Glomerular endothelial cell (primary cell): Measurements from ENCODE around the gene ANKRD55. TPM values are rescaled to one million over a fixed set of nuclear protein-coding genes. Genes with fewer than 3 reads are reported as not detected.
"Not testable (repeated sequence)": the region's sequence is repeated elsewhere in the genome, so short reads cannot be mapped to it uniquely, and the experiment has no call there.

Experiments used
- DNase-seq: peaks from one replicate; pipeline ENCODE4 v3.0.0-alpha.2; 2011; ENCODE audit warnings: low read depth, low spot score; ENCODE audit errors: extremely low read depth
- total RNA-seq: library from RNA; depleted of rRNA; stranded (reverse); fragments of >200 nt; gene quantifications from 2 replicates; pipeline ENCODE4 v1.2.3, GENCODE V29; 2015

ANKRD55 gene
- total RNA-seq, 1 donor from 2014 or later: 0.47 TPM

DNA sequence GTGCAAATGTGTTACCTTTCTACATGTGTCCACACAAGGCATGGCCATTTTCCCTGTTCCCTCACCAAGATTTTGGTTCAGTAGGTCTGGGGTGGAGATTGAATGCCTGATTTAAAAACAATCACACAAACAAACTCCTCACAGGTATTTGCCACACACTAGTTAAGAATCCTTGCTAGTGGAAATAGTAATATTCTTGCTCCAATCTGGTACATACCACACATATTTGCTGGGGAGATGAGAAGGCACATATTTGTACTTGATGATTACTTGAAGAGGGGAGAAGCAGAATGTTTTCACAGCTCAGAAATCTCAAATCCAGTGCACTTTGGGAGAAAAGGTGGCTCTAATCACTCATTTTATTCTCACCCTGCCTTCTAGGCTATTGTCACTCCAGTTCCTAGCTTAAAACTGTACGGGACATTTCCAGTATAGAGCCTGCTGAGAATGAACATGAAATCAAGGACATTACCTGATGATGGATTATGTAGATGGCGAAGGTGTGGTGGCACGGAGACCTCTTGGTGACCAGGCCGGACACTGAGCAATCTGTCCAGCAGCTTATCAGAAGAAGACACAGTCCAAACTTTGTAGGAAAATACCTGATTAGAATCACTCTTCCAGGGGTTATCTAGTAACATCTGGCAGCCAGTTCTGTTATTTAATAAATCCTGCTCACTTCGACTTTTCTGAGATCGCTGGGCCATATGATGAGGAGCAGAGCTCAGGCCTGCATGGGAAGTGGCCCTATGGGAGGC is 122.3 kb downstream of the ANKRD55 start:
- DNase-seq: no peak

DNA sequence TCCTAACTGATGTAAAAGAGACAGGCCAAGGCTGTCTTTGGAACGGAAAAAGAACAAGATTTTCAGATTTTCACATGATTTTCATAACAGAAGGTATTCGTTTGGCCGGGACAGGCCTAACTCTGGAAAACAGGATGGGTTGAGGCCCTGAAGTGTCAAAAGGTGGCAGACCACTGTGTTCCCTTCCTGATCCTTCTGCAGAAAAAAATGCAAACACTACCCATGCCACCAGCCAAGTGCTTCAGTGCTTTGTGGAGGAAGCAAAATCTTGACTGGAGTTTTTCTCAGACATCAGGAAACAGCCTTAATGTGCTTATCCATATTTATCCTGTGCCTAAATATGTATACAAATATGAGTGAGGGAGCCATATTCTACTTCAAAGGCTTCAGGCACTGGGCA is 124.9 kb downstream of the ANKRD55 start:
- no peak for DNase-seq

DNA sequence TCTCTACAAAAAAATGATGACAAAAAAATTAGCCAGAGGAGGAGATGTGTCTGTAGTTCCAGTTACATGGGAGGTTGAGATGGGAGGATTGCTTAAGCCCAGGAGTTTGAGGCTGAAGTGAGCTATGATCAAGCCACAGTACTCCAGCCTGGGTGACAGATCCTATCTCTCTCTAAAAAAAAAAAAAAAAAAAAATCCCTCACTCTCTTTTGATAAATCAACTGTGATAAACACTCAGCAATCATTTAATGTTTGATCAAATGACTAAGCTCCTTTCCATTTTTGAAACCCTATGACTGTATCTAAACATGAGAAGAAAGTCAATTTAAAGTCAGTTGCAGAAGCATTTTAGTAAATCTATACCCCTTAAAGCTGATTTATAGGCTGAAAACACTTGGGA is 126.3 kb downstream of the ANKRD55 start:
- no peak for DNase-seq

DNA sequence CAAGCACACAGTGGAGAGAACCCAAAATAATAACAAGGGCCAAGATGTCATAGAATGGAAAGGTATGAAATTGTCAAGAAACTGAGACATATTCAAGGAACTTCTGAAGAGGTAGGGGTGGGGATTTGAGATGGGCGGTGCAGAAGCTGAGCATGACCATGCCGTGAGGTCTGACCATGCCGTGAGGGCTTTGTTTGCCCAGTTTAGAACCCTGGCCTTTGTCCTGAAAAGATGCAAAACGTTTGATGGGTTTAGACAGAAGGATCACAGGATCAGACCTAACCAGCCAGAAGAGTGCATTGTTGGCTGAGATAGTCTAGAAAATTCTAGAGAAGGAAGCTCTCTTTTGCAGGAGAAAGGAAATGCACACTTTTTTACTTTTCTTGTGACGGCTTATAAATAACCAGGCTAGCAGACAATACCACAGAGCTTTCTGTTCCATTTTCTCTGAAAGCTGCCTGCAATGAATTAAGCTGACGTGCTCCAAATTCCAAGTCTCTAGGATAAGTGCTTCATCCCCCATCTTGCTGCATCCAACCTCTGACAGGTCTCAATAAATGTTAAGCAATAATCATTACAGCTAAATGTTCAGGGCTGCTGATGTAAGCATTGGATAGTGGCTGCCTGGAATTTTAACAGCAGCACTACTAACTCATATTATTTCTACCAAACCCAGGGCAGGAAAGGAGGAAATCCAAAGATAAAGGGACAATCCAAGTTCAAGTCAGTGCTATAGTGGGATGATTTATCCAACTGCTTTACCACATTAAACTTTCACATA is 127.4 kb downstream of the ANKRD55 start:
- DNase-seq: no peak

DNA sequence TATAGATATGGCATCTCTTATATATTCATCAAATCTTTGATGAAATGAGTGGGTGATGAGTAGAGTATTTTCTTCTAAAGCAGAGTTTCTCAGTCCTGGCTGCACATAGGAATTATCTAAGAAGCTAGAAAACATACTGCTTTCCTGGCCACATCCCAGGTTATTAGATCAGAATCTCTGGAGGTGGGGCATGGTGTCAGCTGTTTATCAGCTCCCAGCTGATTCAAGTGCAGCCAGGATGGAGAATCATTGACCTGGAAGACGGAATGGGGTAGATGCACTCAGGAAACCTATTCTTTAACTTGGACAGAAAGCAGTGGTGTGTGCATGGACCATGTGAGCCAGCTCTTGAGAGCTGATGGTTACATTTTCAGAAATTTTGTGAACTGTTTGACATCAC is 130.2 kb downstream of the ANKRD55 start:
- no peak for DNase-seq

DNA sequence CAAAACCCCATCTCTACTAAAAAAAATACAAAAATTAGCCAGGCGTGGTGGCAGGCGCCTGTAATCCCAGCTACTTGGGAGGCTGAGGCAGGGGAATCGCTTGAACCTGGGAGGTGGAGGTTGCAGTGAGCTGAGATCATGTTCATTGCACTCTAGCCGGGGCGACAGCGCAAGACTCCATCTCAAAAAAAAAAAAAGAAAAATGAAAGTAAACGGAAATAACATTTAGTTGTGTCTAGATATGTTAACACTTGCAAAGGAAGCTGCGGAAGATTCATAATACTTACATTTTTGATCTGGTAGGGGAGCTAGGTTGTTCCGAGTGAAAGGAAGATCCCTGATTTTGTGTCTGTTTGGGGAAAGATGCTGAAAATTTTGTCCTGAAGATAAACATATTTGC is 130.9 kb downstream of the ANKRD55 start:
- DNase-seq: not testable (repeated sequence)

DNA sequence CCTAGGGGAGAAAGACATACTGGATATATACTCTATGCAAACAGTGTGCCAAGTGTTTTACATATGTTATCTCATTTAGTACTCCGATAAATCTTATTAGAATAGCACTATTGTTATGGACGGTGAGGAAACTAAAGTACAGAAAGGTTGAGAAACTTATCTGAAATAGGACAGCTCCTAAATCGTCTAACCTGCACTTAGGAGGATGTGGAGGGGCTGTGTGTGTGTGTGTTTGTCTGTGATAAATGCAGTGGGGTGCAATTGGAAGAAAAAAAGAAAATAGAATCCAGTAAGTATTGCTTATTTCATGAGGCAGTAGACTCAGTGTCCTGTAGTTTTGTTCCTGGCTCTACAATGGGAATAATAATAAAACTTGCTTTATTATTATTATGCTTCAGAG is 131.9 kb downstream of the ANKRD55 start:
- no peak for DNase-seq

DNA sequence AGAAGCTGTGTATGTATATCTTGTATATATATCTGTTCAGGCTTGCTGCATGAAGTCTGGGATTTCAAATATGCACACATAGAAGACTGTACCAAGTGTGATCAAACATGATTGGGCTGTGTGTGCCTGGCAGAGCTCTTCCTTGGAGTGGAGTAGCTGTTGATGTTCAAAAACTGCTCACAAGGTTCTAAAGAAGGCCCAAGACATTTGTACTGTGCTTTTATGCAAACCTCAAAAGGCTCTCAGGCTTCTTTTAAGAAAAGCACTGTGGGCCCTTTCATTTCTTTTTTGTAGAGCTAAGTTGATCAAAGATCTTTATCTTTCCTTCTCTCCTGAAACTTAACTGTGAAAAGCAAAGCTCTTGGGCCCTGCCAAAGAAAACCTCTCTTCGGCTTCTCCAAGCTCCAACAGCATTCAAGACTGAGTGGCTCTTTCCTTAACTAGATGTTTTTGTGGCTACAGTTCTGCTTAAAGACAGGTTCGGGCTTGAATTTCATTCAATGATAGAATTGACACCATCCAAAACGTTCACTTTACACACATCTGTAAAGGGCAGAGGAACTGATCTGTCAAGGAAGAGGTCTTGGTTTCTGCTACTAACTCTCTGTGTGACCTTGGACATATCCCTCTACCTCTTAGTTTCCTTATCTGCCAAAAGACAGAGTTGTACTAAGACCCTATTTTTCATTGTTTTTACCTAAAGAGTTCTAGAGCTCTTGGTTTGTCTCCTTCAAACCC is 132.5 kb downstream of the ANKRD55 start:
- DNase-seq: no peak

DNA sequence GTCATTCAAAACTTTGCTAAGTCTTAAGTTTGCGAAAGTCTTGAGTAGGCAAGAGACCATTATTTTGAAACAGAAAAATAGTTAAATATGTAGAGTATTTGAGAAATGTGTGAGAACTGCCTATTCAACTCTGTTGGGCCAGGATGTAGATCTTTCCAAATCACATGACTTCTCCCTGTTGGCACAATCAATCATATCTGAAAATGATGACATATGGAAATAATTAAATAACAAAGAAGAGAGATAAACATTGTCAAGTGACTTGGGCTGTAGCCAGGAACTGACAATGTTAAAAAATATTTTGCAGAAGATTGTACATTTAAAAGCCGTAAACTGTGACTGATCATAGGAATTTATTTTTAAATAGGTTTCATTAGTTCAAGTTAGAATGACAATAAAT is 133.8 kb downstream of the ANKRD55 start:
- no peak for DNase-seq

DNA sequence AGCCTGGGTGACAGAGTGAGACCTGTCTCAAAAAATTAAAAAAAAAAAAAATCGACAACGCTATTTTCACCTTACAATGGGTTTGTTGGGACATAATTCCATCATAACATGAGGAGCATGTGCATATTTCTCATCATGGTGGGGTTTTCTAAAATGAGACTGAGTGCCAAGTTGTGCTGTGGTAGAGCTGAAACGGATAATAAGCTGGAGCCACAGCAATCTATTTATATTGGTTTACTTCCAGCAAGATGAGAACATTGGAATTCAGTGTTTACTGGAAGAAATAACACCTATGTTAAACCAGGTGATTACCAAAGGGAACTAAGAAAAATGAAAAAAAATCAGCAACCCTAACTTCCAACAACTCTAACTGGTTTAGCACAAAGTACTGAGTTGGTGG is 136.1 kb downstream of the ANKRD55 start:
- DNase-seq: no peak

DNA sequence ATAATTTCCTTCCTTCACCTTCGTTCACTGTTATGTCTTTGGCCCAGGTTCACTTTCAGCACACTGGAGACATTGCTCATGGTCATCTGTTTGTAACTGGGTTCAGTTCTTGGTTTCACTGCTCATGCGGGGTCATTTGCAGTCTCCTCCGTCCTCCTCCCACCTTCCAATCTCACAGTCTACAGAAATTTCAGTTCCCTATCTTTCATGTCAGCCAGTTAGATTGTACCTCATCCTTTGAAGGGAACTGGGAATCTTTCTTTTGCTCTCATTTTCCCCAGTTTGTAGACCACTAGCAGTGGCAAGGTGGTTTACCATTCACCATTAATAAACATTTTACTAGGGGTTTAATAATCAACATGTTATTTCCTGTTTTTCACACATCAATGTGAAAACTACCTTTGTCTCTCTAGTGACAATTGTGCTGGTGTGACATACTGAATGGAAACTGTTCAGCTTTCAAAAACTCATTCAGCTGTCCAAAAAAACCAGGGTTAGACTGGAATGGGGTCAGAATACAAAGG is 137.5 kb downstream of the ANKRD55 start:
- DNase-seq: no peak

DNA sequence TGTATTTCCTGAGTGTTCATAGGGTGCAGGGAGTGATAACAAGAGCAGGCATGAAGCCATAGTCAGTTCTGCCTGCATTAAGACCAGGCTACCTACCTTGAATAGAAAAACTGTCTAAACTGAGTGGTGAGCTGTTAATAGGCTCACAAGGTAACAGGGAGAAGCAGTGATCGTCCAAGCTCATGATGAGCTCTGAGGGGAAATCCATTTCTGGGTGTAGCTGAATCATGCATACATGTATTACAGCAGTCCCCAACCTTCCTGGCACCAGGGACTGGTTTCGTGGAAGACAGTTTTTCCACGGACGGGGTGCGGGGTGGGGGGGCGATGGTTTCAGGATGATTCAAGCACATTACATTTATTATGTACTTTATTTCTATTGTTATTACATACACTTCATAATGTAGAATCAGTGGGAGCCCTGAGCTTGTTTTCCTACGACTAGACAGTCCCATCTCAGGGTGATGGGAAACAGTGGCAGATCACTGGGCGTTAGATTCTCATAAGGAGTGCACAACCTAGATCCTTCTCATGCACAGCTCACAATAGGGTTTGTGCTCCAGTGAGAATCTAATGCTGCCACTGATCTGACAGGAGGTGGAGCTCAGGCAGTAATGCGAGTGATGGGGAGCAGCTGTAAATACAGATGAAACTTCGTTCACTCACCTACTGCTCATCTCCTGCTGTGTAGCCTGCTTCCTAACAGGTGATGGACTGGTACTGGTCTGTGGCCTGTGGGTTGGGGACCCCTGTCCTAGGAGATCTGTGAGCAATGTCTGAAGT is 138.4 kb downstream of the ANKRD55 start:
- DNase-seq: no peak

DNA sequence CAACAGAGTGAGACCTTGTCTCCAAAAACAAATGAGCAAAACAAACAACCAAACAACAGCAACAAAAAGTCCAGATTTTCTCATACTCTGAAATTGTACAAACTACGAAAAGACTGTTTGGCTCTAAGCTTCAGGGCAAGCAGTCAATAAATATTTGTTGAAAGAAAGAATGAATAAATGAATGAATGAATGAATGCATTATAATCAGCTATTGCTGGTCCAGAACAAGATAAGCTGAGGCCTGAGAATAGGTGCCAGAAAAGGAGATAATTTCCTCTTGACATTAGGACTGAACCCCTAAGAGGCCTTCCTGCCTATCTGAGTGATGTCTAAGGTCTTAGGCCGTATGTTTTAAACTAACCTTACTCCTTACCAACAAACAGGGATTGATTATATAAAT is 139.2 kb downstream of the ANKRD55 start:
- no peak for DNase-seq

DNA sequence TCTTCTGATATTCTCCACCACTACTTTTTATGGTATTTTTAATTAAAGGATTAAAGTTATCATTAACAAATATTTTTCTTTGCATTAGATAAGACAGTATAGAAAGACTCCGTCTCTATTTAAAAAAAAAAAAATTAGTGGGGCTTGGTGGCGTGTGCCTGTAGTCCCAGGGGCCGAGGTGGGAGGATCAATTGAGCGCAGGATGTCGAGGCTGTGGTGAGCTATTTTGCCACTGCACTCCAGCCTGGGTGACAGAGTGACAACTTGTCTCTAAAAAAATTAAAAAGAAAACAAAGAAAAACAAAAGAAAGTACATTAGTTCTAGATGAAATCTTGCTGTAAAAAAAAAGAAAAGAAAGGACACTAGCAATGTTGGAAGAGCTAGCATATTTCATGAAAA is 141.0 kb downstream of the ANKRD55 start:
- no peak for DNase-seq

DNA sequence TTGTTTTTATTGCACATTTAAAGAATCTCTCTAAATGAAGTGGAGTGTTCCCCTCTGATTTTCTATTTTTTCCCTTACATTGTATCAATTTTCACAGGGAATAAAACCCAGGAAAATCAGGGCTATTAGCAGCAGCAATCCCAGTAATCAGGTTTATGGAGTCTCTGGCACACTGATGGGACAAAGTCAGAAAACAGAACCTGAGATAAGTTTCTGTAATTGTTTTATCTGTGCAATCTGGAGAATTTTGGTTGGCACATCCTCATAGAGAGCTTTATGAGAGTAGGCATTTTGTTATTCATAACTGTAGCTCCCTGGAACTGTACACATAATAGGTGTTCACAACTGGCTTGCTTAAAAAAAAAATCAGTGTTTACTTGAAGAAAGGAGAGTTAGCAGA is 141.5 kb downstream of the ANKRD55 start:
- DNase-seq: no peak

DNA sequence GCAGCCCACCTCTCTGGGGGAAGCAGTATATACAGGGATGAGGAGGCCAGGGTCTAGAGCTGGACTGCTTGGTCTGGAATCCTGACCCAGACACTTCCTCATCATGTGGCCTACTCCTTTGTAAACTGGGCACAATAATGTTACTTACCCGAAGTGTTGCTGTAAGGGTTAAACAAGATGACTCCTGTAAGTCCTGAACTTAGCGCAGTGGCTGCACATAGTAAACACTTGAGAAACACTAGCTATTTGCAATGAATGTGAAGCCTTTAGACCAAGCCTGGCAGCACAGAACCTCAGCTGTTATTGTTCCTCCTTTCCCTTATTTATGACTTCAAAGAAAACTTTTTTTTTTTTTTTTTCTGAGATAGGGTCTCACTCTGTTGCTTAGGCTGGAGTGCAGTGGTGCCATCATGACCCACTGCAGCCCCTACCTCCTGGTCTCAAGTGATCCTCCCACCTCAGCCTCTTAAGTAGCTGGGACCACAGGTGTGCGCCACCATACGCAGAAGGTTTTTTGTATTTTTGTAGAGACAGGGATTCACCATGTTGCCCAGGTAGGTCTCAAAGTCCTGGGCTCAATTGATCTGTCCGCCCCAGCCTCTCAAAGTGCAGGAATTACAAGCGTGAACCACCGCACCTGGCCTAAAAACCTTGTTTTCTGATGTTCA is 142.2 kb downstream of the ANKRD55 start:
- no peak for DNase-seq

DNA sequence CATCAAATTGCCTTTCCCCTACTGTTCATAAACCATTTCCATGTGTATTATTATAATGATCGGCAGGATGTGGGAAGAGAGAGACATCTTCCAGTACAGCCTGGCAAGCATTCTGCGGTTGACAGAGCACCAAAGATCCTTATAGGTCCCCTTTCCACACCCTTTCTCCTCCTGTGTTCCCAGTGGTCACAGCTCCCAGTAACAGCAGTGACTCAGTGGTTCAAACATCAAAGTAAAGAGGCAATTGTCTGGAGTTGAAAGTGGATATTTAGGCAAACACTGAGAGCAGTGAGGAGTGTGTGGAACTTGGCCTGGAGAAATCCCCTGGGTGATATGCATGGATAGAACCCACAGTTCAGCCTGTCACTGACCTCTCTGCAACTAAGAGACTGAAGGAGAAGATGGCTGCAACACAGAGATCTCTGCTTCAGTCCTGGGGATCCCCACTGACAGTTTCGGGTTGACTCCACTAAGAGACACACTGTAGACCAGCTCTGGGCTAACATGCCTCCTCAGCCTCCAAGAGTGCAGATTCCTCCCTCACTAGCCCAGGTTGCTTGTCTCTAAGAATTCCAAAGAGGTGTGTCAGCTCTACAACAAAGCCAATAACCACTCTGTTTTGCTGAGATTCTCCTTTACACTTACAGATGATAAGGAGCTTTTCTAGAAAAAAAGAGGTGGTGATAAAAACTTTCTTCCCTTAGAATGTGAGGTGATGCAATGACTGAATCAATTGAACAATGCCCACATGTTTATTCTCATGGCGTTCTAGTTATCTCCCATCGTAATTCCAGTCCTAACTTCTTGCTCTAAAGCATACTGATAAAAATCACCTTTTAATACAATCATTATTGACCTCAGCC is 143.9 kb downstream of the ANKRD55 start:
- no peak for DNase-seq

DNA sequence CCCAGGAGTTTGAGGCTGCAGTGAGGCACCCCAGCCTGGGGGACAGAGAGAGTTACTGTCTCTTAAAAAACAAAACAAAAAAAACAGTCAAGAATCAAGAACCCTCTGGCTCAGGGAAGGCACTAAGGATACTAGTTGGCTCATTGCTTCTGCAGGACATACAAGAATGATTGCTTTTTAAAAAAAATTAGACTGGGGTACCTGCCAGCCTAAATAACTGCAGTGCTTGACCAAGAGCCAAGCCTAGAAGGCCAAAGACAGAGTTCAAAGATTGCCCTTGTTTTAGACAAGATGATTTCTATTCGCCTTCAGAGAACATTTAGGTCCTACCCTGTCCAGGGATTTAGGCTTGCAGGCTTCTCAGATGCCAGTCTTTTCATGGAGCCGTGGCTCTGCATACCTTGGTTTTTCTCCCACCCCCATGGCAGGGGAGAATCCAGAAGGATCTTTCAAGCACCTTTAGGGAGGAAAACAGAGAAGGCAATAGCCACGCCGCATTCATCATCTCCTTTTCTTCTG is 144.6 kb downstream of the ANKRD55 start:
- no peak for DNase-seq

DNA sequence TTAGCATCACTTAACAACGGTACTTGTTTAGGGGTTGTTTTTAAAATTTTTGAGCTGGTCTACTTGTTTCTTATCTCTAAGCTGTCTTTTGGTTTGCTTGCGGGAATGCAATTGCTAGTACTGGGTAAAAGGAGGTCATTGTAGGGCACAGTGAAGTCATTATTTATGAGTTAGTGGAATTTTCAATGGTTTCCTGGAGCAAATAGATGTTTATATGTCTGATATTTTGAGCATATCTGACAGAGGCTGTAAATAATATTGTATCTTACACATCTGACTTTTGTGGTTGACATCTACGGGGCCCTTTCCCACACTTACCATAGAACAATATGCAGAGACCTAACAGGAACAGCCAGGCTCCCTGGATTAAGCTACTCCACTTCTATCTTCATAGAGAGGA is 147.9 kb downstream of the ANKRD55 start:
- DNase-seq: no peak
